H9 (cell line): ENCODE data around the gene SEMA7A. TPM values are rescaled to one million over a fixed set of nuclear protein-coding genes. Genes with fewer than 3 reads are reported as not detected.

ENCODE experiments used
- DNase-seq: peaks from one replicate; pipeline ENCODE4 v3.0.0-alpha.2; 2017
- H2AFZ ChIP-seq: one replicate; pipeline ENCODE4 v1.6.1; 2013; ENCODE audit warnings: mild to moderate bottlenecking, low read length, control low read depth, moderate library complexity
- H2AK5ac ChIP-seq: 2 replicates; pipeline ENCODE4 v1.6.1; 2013; ENCODE audit warnings: low read length, control low read depth, mixed read lengths; ENCODE audit not compliant: insufficient read length
- H2BK120ac ChIP-seq: one replicate; pipeline ENCODE4 v1.6.1; 2013; ENCODE audit warnings: low read depth, mild to moderate bottlenecking, low read length, control low read depth, inconsistent platforms; ENCODE audit not compliant: poor library complexity, severe bottlenecking
- H2BK12ac ChIP-seq: 2 replicates; pipeline ENCODE4 v1.6.1; 2013; ENCODE audit warnings: low read length, control low read depth, mixed read lengths, low read depth; ENCODE audit not compliant: insufficient read length
- H2BK15ac ChIP-seq: 2 replicates; pipeline ENCODE4 v1.6.1; 2013; ENCODE audit warnings: low read depth, low read length, control low read depth
- H2BK20ac ChIP-seq: one replicate; pipeline ENCODE4 v1.6.1; 2013; ENCODE audit warnings: low read depth, mild to moderate bottlenecking, low read length, control low read depth, inconsistent platforms; ENCODE audit not compliant: poor library complexity, severe bottlenecking
- H2BK5ac ChIP-seq: 2 replicates; pipeline ENCODE4 v1.6.1; 2013; ENCODE audit warnings: low read length, control low read depth, mixed read lengths; ENCODE audit not compliant: insufficient read length
- H3K14ac ChIP-seq: 2 replicates; pipeline ENCODE4 v1.6.1; 2013; ENCODE audit warnings: low read length, control low read depth; ENCODE audit not compliant: insufficient read depth
- H3K18ac ChIP-seq: 2 replicates; pipeline ENCODE4 v1.6.1; 2013; ENCODE audit warnings: low read depth, mild to moderate bottlenecking, mixed read lengths, low read length, control low read depth; ENCODE audit not compliant: insufficient read length
- H3K23ac ChIP-seq: 2 replicates; pipeline ENCODE4 v1.6.1; 2013; ENCODE audit warnings: low read length, control low read depth, mixed read lengths, low read depth; ENCODE audit not compliant: insufficient read length
- H3K23me2 ChIP-seq: 2 replicates; pipeline ENCODE4 v1.6.1; 2013; ENCODE audit warnings: low read depth, mild to moderate bottlenecking, mixed read lengths, low read length, control low read depth; ENCODE audit not compliant: insufficient read length, poor library complexity, severe bottlenecking
- H3K27ac ChIP-seq: 2 replicates; pipeline ENCODE4 v1.5.1; 2013; ENCODE audit warnings: low read length, control low read depth, mixed read lengths, low read depth; ENCODE audit not compliant: insufficient read length
- H3K27me3 ChIP-seq: 2 replicates; pipeline ENCODE4 v1.6.1; 2013; ENCODE audit warnings: low read length, control low read depth, inconsistent platforms; ENCODE audit not compliant: insufficient read depth
- H3K4ac ChIP-seq: 2 replicates; pipeline ENCODE4 v1.6.1; 2013; ENCODE audit warnings: low read depth, mild to moderate bottlenecking, control low read depth, inconsistent platforms, low read length, moderate library complexity
- H3K4me1 ChIP-seq: 2 replicates; pipeline ENCODE4 v1.6.1; 2013; ENCODE audit warnings: low read length, control low read depth, inconsistent platforms; ENCODE audit not compliant: insufficient read depth
- H3K4me2 ChIP-seq: 2 replicates; pipeline ENCODE4 v1.6.1; 2013; ENCODE audit warnings: low read length, control low read depth, mixed read lengths; ENCODE audit not compliant: insufficient read length, insufficient read depth
- H3K56ac ChIP-seq: 2 replicates; pipeline ENCODE4 v1.6.1; 2013; ENCODE audit warnings: low read depth, mild to moderate bottlenecking, mixed read lengths, low read length, control low read depth; ENCODE audit not compliant: insufficient read length
- H3K79me1 ChIP-seq: 2 replicates; pipeline ENCODE4 v1.6.1; 2013; ENCODE audit warnings: low read depth, mild to moderate bottlenecking, moderate library complexity, low read length, control low read depth, inconsistent platforms; ENCODE audit not compliant: insufficient read depth, poor library complexity, severe bottlenecking
- H3K79me2 ChIP-seq: 2 replicates; pipeline ENCODE4 v1.6.1; 2013; ENCODE audit warnings: low read length, control low read depth, inconsistent platforms; ENCODE audit not compliant: insufficient read depth
- H3K9ac ChIP-seq: 2 replicates; pipeline ENCODE4 v1.6.1; 2013; ENCODE audit warnings: low read length, control low read depth, mixed read lengths; ENCODE audit not compliant: insufficient read length; ENCODE audit errors: extremely low read depth
- H3K9me3 ChIP-seq: one replicate; pipeline ENCODE4 v1.6.1; 2013; ENCODE audit warnings: low read depth, low read length, inconsistent platforms; ENCODE audit not compliant: control insufficient read depth
- H3T11ph ChIP-seq: one replicate; pipeline ENCODE4 v1.6.1; 2013; ENCODE audit warnings: mild to moderate bottlenecking, low read length, control low read depth, inconsistent platforms
- H4K20me1 ChIP-seq: one replicate; pipeline ENCODE4 v1.6.1; 2013; ENCODE audit not compliant: control insufficient read depth, insufficient read length, insufficient read depth
- H4K5ac ChIP-seq: 2 replicates; pipeline ENCODE4 v1.6.1; 2013; ENCODE audit warnings: low read depth, mild to moderate bottlenecking, mixed read lengths, low read length, control low read depth; ENCODE audit not compliant: insufficient read length
- H4K8ac ChIP-seq: replicated peaks from 2 replicates; pipeline ENCODE4 v1.6.1; 2013; ENCODE audit warnings: low read length, control low read depth, mixed read lengths, low read depth; ENCODE audit not compliant: insufficient read length
- H4K91ac ChIP-seq: 2 replicates; pipeline ENCODE4 v1.6.1; 2013; ENCODE audit warnings: low read depth, mild to moderate bottlenecking, moderate library complexity, mixed read lengths, low read length, control low read depth; ENCODE audit not compliant: insufficient read length
- H3K27ac Mint-ChIP-seq, 3 experiments: 2 replicates in 2 of 3; 3 replicates in 1 of 3; pipeline ENCODE4 v1.8.0; 2020 to 2021; ENCODE audit warnings: mixed read lengths in 3 of 3, mild to moderate bottlenecking in 1 of 3, moderate library complexity in 1 of 3
- H3K27me3 Mint-ChIP-seq: 2 replicates; pipeline ENCODE4 v1.8.0; 2021; ENCODE audit warnings: low read depth, mild to moderate bottlenecking, moderate library complexity, mixed read lengths
- H3K36me3 Mint-ChIP-seq, 3 experiments: 2 replicates in 2 of 3; 3 replicates in 1 of 3; pipeline ENCODE4 v1.8.0; 2020 to 2021; ENCODE audit warnings: low read depth in 3 of 3, mixed read lengths in 3 of 3; ENCODE audit not compliant: insufficient read depth in 1 of 3
- H3K4me1 Mint-ChIP-seq, 2 experiments: 2 replicates each; pipeline ENCODE4 v1.8.0; 2020; ENCODE audit warnings: mixed read lengths in 2 of 2
- H3K4me3 Mint-ChIP-seq, 2 experiments: 2 replicates in 1 of 2; 3 replicates in 1 of 2; pipeline ENCODE4 v1.8.0; 2020 to 2021; ENCODE audit warnings: mild to moderate bottlenecking in 2 of 2, mixed read lengths in 2 of 2, moderate library complexity in 1 of 2
- H3K9me3 Mint-ChIP-seq, 2 experiments: 2 replicates in 1 of 2; 3 replicates in 1 of 2; pipeline ENCODE4 v1.8.0; 2020; ENCODE audit warnings: mild to moderate bottlenecking in 2 of 2, mixed read lengths in 2 of 2, moderate library complexity in 1 of 2
- CTCF ChIP-seq: fragments of 200-600 bp; sonication (generic); conservative IDR thresholded peaks from 3 replicates; pipeline ENCODE4 v1.8.0; 2021; ENCODE audit warnings: antibody characterized with exemption, mild to moderate bottlenecking
- WGBS: extraction: QIAGEN DNeasy Blood & Tissue Kit; methylation state at CpG from one replicate; pipeline ENCODE4 v1.1.7; 2013; ENCODE audit warnings: missing lambda C conversion rate, low lambda C conversion rate, mixed read lengths; ENCODE audit not compliant: insufficient read length; ENCODE audit errors: extremely low coverage; 5-methylcytosine and 5-hydroxymethylcytosine counted together
- total RNA-seq: library from RNA; stranded (reverse); gene quantifications from 2 replicates; pipeline ENCODE4 v1.2.1, GENCODE V29; 2021

SEMA7A gene
- total RNA-seq, 1 experiment from 2014 or later = 5.7 TPM

GRCh38 chr15:74403991-74404563, 29.7 kb downstream of the SEMA7A start:
- H3K27ac ChIP-seq = no peak overlapping the region
- Mint-ChIP-seq H3K36me3 (no peaks in the 10 kb centered on the region), H3K4me3 (no peak overlapping the region), H3K4me1 (peaks cover 19 to 43% of the 10 kb centered on the region in 2 experiments), H3K27me3 (no peaks in the 10 kb centered on the region; the same call in 1 of the 2 replicates), H3K27ac (no peak overlapping the region), H3K9me3 (no peaks in the 10 kb centered on the region)
- no peak overlapping the region for H2AFZ ChIP-seq
- TF ChIP-seq CTCF = no peak
- no peak overlapping the region for H2BK120ac ChIP-seq
- no peak overlapping the region for H3K14ac ChIP-seq
- H3K4ac ChIP-seq = no peak overlapping the region
- H3K23me2 ChIP-seq = no peaks in the 10 kb centered on the region
- H3K79me1 ChIP-seq = no peaks in the 10 kb centered on the region
- no peaks in the 10 kb centered on the region for H3K79me2 ChIP-seq
- no peaks in the 10 kb centered on the region for H3K9me3 ChIP-seq
- no peaks in the 10 kb centered on the region for H3K27me3 ChIP-seq
- H4K5ac ChIP-seq = no peak overlapping the region
- H2AK5ac ChIP-seq = no peak overlapping the region
- H2BK5ac ChIP-seq = no peak overlapping the region
- no peak overlapping the region for H3K9ac ChIP-seq
- no peak for DNase-seq
- no peak overlapping the region for H3K23ac ChIP-seq
- peaks cover 5% of the 10 kb centered on the region; the same call in 1 of the 2 replicates for H3K4me1 ChIP-seq
- no peak overlapping the region for H2BK20ac ChIP-seq
- H4K8ac ChIP-seq = no peak overlapping the region
- no peak overlapping the region for H3K56ac ChIP-seq
- H4K91ac ChIP-seq = no peak overlapping the region
- no peaks in the 10 kb centered on the region for H4K20me1 ChIP-seq
- H2BK15ac ChIP-seq = no peak overlapping the region
- no CpG with 5 or more reads among the region's 16 CpGs for WGBS
- H2BK12ac ChIP-seq = no peak overlapping the region
- H3K18ac ChIP-seq = no peak overlapping the region
- no peak overlapping the region for H3T11ph ChIP-seq
- no peak overlapping the region for H3K4me2 ChIP-seq
